ENCODE measurements around the gene TDRD5. TPM values are rescaled to one million over a fixed set of nuclear protein-coding genes. Genes with fewer than 3 reads are reported as not detected.

Gene TDRD5
- polyA plus RNA-seq, 1 experiment = not detected

DNA sequence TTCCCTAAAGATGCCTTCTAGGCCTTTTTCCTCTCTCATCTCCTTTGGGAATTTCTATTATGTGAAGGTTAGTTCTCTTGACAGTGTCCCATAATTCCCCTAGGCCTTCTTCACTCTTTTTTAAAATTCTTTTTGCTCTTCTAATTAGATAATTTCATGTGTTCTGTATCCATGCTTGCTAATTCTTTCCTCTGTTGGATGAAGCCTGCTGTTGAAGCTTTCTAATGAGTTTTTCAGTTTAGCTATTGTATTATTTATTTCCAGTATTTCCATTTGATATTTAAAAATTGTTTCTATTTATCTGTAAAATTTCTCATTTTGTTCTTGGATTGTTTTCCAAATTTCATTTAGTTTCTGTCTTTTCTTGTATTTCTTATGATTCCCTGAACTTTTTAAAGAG is 123.0 kb downstream of the TDRD5 start:
- no peak overlapping the region for H3K4me3 ChIP-seq (ENCODE audit: low read depth, low read length)
- ChIA-PET POLR2A (no interaction called here), CTCF (interaction anchor here (3.0 kb wide), 1 partner anchor 95 kb away, joined by 14 read pairs; no protein-coding TSS in a partner anchor)
- DNase-seq (ENCODE audit: low read depth) = no peak
- no peaks in the 10 kb centered on the region for H3K27me3 ChIP-seq (ENCODE audit: control insufficient read depth, insufficient read depth, low read length)
- no peak for TF ChIP-seq CTCF (IDR thresholded peaks at IDR 0.05; ENCODE audit: insufficient read depth, low read depth, low read length)
- H3K36me3 ChIP-seq (ENCODE audit: control insufficient read depth, insufficient read depth, low read length) = no peaks in the 10 kb centered on the region

GRCh38 chr1:179719272-179719671 is 127.6 kb downstream of the TDRD5 start:
- Histone ChIP-seq H3K36me3 (ENCODE audit: control insufficient read depth, insufficient read depth, low read length) (no peaks in the 10 kb centered on the region), H3K27me3 (ENCODE audit: control insufficient read depth, insufficient read depth, low read length) (no peaks in the 10 kb centered on the region), H3K4me3 (ENCODE audit: low read depth, low read length) (no peak overlapping the region)
- DNase-seq (ENCODE audit: low read depth) = no peak
- no peak for TF ChIP-seq CTCF (IDR thresholded peaks at IDR 0.05; ENCODE audit: insufficient read depth, low read depth, low read length)
- POLR2A ChIA-PET = no interaction called here
- CTCF ChIA-PET = no interaction called here

GRCh38 chr1:179728271-179728670 is 136.6 kb downstream of the TDRD5 start:
- POLR2A ChIA-PET = no interaction called here
- Histone ChIP-seq H3K27me3 (ENCODE audit: control insufficient read depth, insufficient read depth, low read length) (peaks cover 5% of the 10 kb centered on the region; the same call in 1 of the 2 replicates), H3K4me3 (ENCODE audit: low read depth, low read length) (no peak overlapping the region), H3K36me3 (ENCODE audit: control insufficient read depth, insufficient read depth, low read length) (no peaks in the 10 kb centered on the region)
- TF ChIP-seq CTCF (IDR thresholded peaks at IDR 0.05; ENCODE audit: insufficient read depth, low read depth, low read length) = no peak
- no peak for DNase-seq (ENCODE audit: low read depth)
- CTCF ChIA-PET = interaction anchor here (1.5 to 1.9 kb wide), 2 partner anchors 82 to 87 kb away, joined by 5 to 11 read pairs; no protein-coding TSS in a partner anchor

GRCh38 chr1:179729881-179730280 is 138.2 kb downstream of the TDRD5 start:
- H3K36me3 ChIP-seq (ENCODE audit: control insufficient read depth, insufficient read depth, low read length) = no peaks in the 10 kb centered on the region
- ChIA-PET CTCF (interaction anchor here (0.8 to 1.3 kb wide), 3 partner anchors 8 to 87 kb away, joined by 3 to 4 read pairs (median 3); no protein-coding TSS in a partner anchor), POLR2A (no interaction called here)
- no peak for TF ChIP-seq CTCF (IDR thresholded peaks at IDR 0.05; ENCODE audit: insufficient read depth, low read depth, low read length)
- DNase-seq (ENCODE audit: low read depth) = no peak
- peaks cover 5% of the 10 kb centered on the region; the same call in 1 of the 2 replicates for H3K27me3 ChIP-seq (ENCODE audit: control insufficient read depth, insufficient read depth, low read length)
- no peak overlapping the region for H3K4me3 ChIP-seq (ENCODE audit: low read depth, low read length)

DNA sequence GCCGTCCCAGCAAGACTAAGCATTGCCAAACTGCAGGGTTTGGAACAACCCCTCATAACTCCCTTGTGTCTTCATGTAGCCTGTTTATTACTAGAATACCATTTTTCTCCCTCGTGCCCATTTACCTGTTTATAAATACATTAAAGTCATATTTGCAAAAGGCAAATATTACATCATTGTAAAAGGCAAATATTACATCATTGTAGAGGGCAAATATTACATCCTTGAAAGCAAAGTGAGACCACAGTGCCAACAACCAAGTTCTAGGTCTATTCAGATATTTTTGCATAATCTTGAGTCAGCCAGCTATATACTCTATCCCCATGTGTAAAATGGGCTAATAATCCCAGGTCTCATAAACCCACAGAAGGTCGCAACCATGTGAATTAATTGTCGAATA is 140.0 kb downstream of the TDRD5 start:
- ChIA-PET POLR2A (no interaction called here), CTCF (interaction anchor here (1.2 kb wide), 1 partner anchor 26 kb away, joined by 5 read pairs; no protein-coding TSS in a partner anchor)
- Histone ChIP-seq H3K36me3 (ENCODE audit: control insufficient read depth, insufficient read depth, low read length) (no peaks in the 10 kb centered on the region), H3K27me3 (ENCODE audit: control insufficient read depth, insufficient read depth, low read length) (peaks cover 5% of the 10 kb centered on the region; the same call in 1 of the 2 replicates), H3K4me3 (ENCODE audit: low read depth, low read length) (no peak overlapping the region)
- DNase-seq (ENCODE audit: low read depth) = no peak
- no peak for TF ChIP-seq CTCF (IDR thresholded peaks at IDR 0.05; ENCODE audit: insufficient read depth, low read depth, low read length)

Small RNA genes within 50 kb of the gene (small RNA-seq; reads per million reads assigned to genes)
- gene RNU5F-2P (ENCODE audit: insufficient read length, low read depth, low replicate concordance) = not detected

Other genes starting within 250 kb of the TDRD5 start
- 0.20 and 0.27 TPM in 2 replicates for gene AXDND1, start 225.9 kb upstream of the TDRD5 start, polyA plus RNA-seq (2011; rRNA removed)
- not detected in 2 replicates for gene NPHS2, start 15.9 kb upstream of the TDRD5 start, polyA plus RNA-seq (2011; rRNA removed)
- not detected in 2 replicates for gene FAM163A, start 151.5 kb downstream of the TDRD5 start, polyA plus RNA-seq (2011; rRNA removed)